ENCODE measurements around the gene SPI1. TPM values are rescaled to one million over a fixed set of nuclear protein-coding genes. Genes with fewer than 3 reads are reported as not detected.
"Not testable (repeated sequence)": the region's sequence is repeated elsewhere in the genome, so short reads cannot be mapped to it uniquely, and the experiment has no call there.

The SPI1 gene
- total and polyA plus RNA-seq, 2 experiments from 2014 or later, result 0.13 to 2.0 TPM

DNA sequence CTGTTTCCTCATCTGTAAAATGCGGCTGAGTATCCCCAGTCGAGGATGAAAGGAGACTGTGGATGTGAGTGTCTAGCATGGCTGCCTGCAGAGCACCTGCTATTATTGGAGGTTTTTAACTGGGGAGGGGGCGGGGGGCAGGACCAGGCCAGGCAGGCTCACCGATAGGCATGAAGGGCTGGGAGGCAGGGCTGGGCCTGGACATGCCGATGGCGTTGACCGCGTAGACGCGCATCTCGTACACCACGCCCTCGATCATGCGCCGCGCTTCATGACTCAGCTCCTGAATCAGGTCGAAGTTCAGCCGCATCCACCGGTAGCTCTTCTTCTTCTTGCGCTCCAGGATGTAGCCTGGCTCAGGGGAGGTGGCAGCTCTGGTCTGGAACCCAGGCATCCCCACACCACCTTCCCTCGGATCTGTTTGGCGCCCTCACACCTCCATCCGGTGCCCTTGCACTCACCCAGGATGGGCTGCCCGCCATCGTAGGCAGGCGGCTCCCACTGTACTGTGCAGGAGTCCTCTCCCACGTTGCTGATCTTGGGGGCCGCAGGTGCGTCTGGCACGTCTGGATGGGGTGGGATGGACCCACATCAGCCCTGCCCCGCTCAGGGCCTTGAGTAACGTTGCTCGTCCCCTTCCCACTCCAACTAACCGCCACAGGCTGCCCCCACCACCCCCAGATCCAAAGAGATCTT lies 41.0 kb downstream of the SPI1 start:
- TF ChIP-seq, protein P1, sequence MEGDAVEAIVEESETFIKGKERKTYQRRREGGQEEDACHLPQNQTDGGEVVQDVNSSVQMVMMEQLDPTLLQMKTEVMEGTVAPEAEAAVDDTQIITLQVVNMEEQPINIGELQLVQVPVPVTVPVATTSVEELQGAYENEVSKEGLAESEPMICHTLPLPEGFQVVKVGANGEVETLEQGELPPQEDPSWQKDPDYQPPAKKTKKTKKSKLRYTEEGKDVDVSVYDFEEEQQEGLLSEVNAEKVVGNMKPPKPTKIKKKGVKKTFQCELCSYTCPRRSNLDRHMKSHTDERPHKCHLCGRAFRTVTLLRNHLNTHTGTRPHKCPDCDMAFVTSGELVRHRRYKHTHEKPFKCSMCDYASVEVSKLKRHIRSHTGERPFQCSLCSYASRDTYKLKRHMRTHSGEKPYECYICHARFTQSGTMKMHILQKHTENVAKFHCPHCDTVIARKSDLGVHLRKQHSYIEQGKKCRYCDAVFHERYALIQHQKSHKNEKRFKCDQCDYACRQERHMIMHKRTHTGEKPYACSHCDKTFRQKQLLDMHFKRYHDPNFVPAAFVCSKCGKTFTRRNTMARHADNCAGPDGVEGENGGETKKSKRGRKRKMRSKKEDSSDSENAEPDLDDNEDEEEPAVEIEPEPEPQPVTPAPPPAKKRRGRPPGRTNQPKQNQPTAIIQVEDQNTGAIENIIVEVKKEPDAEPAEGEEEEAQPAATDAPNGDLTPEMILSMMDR (IDR thresholded peaks at IDR 0.05; ENCODE audit: poor library complexity), result no peak
- TF ChIP-seq EZH2 (IDR thresholded peaks at IDR 0.05; ENCODE audit: borderline replicate concordance), result no peak
- no peak for TF ChIP-seq EZH2phosphoT487 (IDR thresholded peaks at IDR 0.05; ENCODE audit: low read depth, severe bottlenecking, unreplicated experiment)
- Histone ChIP-seq H3K27ac (no peak overlapping the region), H3K36me3 (replicated peaks; ENCODE audit: insufficient read depth, low read depth) (no peaks in the 10 kb centered on the region), H4K20me1 (ENCODE audit: insufficient read depth, poor library complexity, severe bottlenecking) (no peaks in the 10 kb centered on the region), H3K79me2 (no peaks in the 10 kb centered on the region), H3K4me2 (no peak overlapping the region), H3K4me3 (no peak overlapping the region), H2AFZ (no peak overlapping the region), H3K27me3 (no peaks in the 10 kb centered on the region), H3K9me3 (ENCODE audit: low read depth) (no peaks in the 10 kb centered on the region), H3K4me1 (ENCODE audit: insufficient read depth) (no peaks in the 10 kb centered on the region), H3K9me2 (replicated peaks; ENCODE audit: insufficient read depth) (no peaks in the 10 kb centered on the region)
- no peak for DNase-seq (ENCODE audit: low spot score)
- 94% methylated on average over 34 of the region's 34 CpGs for WGBS (ENCODE audit: low lambda C conversion rate, missing lambda C conversion rate)

DNA sequence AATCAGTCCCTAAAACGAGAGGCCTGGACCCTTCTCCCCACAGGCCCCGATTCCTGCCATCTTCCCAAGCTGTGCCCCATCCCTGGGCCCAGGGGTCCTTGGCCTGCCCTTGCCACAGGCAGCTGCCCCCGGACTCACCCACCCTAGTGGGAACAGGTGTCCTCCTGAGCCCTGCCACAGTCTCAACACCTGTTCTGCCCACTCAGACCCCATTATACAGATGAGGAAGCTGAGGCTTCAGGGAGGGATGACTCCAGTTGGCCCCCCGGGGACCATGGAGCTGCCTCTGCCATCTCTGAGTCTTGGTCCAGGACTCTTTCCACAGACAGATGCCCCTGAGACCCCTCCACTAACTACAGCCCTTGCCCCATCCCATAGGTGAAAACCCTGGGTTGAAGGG lies 41.8 kb downstream of the SPI1 start:
- H3K4me2 ChIP-seq, result no peak overlapping the region
- no peaks in the 10 kb centered on the region for H4K20me1 ChIP-seq (ENCODE audit: insufficient read depth, poor library complexity, severe bottlenecking)
- TF ChIP-seq EZH2phosphoT487 (IDR thresholded peaks at IDR 0.05; ENCODE audit: low read depth, severe bottlenecking, unreplicated experiment), result no peak
- TF ChIP-seq, protein P1 (IDR thresholded peaks at IDR 0.05; ENCODE audit: poor library complexity), result no peak
- no peak for TF ChIP-seq EZH2 (IDR thresholded peaks at IDR 0.05; ENCODE audit: borderline replicate concordance)
- no peaks in the 10 kb centered on the region for H3K36me3 ChIP-seq (replicated peaks; ENCODE audit: insufficient read depth, low read depth)
- DNase-seq (ENCODE audit: low spot score), result no peak
- H2AFZ ChIP-seq, result no peak overlapping the region
- no peaks in the 10 kb centered on the region for H3K79me2 ChIP-seq
- H3K9me2 ChIP-seq (replicated peaks; ENCODE audit: insufficient read depth), result no peaks in the 10 kb centered on the region
- H3K4me3 ChIP-seq, result no peak overlapping the region
- 85% methylated on average over 4 of the region's 4 CpGs for WGBS (ENCODE audit: low lambda C conversion rate, missing lambda C conversion rate)
- no peak overlapping the region for H3K27ac ChIP-seq
- no peaks in the 10 kb centered on the region for H3K9me3 ChIP-seq (ENCODE audit: low read depth)
- H3K27me3 ChIP-seq, result no peaks in the 10 kb centered on the region
- no peaks in the 10 kb centered on the region for H3K4me1 ChIP-seq (ENCODE audit: insufficient read depth)

DNA sequence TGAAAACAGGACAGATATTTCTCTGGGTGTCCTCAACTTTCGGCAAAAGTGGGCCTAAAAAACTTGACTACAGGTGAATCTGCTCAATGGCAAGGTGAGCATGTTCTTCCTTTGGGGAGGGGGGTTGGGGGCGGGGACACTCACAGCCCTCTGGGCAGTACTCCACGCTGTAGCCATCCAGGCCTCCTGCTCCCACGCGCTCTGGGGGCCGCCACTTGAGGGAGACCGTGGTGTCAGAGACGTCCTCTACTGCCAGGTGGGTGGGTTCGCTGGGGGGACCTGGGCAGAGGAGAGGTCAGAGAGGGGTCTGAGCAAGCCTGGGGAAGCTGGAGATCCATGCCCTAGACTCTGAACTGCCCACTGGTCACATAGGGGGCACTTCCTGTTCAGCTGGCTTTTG lies 42.6 kb downstream of the SPI1 start:
- TF ChIP-seq EZH2 (IDR thresholded peaks at IDR 0.05; ENCODE audit: borderline replicate concordance) (no peak), EZH2phosphoT487 (IDR thresholded peaks at IDR 0.05; ENCODE audit: low read depth, severe bottlenecking, unreplicated experiment) (no peak)
- TF ChIP-seq, protein P1 (IDR thresholded peaks at IDR 0.05; ENCODE audit: poor library complexity), result no peak

DNA sequence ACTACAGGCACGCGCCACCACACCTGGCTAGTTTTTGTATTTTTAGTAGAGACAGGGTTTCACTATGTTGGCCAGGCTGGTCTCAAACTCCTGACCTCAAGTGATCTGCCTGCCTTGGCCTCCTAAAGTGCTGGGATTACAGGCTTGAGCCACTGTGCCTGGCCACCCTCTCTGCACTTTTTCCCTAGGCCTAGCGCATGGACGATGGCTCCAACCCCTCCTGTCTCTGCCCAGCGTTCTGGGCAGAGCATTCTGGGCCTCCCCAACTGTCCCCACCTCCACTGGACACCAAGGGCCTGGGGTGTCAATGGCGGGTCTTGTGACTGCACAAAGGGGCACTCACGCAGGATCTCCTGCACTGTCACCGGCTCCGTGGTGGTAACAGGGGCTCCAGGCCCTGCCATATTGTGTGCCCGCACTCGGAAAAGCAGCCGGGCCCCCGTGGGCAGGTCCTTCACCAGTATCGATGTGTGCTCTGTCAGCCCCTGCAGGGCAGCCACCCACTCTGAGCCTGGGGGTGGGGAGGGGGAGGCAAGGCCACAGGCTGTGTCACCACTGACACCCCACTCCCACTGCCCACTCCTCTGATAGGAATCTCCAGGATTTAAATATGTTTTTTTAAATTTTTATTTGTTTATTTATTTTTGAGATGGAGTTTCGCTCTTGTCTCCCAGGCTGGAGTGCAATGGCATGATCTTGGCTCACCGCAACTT lies 43.5 kb downstream of the SPI1 start:
- H2AFZ ChIP-seq; H3K27ac ChIP-seq; H3K4me2 ChIP-seq; H3K36me3 ChIP-seq (replicated peaks; ENCODE audit: insufficient read depth, low read depth); H3K9me2 ChIP-seq (replicated peaks; ENCODE audit: insufficient read depth); H3K27me3 ChIP-seq; H3K79me2 ChIP-seq; H3K4me1 ChIP-seq (ENCODE audit: insufficient read depth); DNase-seq (ENCODE audit: low spot score); H3K9me3 ChIP-seq (ENCODE audit: low read depth); H4K20me1 ChIP-seq (ENCODE audit: insufficient read depth, poor library complexity, severe bottlenecking); H3K4me3 ChIP-seq: not testable (repeated sequence)
- 95% methylated on average over 16 of the region's 16 CpGs for WGBS (ENCODE audit: low lambda C conversion rate, missing lambda C conversion rate)

More for the DNA sequence above, 42.6 kb downstream of the SPI1 start:
- no peaks in the 10 kb centered on the region for H3K36me3 ChIP-seq (replicated peaks; ENCODE audit: insufficient read depth, low read depth)
- no peaks in the 10 kb centered on the region for H3K79me2 ChIP-seq
- no peaks in the 10 kb centered on the region for H3K27me3 ChIP-seq
- no peak for DNase-seq (ENCODE audit: low spot score)
- WGBS (ENCODE audit: low lambda C conversion rate, missing lambda C conversion rate), result 88% methylated on average over 8 of the region's 9 CpGs
- H4K20me1 ChIP-seq (ENCODE audit: insufficient read depth, poor library complexity, severe bottlenecking), result no peaks in the 10 kb centered on the region
- H3K4me2 ChIP-seq, result no peak overlapping the region
- H3K9me3 ChIP-seq (ENCODE audit: low read depth), result no peaks in the 10 kb centered on the region
- no peak overlapping the region for H3K4me3 ChIP-seq
- H3K27ac ChIP-seq, result no peak overlapping the region
- H3K9me2 ChIP-seq (replicated peaks; ENCODE audit: insufficient read depth), result no peaks in the 10 kb centered on the region
- no peak overlapping the region for H2AFZ ChIP-seq
- no peaks in the 10 kb centered on the region for H3K4me1 ChIP-seq (ENCODE audit: insufficient read depth)
